ENCODE results near the gene VPS13A.
"Not testable (repeated sequence)": the region's sequence is repeated elsewhere in the genome, so short reads cannot be mapped to it uniquely, and the experiment has no call there.

DNA sequence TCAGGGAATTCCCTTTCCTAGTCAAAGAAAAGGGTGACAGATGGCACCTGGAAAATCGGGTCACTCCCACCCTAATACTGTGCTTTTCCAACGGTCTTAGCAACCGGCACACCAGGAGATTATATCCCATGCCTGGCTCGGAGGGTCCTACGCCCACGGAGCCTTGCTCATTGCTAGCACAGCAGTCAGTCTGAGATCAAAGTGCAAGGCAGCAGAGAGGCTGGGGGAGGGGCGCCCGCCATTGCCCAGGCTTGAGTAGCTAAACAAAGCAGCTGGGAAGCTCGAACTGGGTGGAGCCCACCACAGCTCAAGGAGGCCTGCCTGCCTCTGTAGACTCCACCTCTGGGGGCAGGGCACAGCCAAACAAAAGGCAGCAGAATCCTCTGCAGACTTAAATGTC lies 231.2 kb downstream of the VPS13A start:
- TF ChIP-seq, protein P1, sequence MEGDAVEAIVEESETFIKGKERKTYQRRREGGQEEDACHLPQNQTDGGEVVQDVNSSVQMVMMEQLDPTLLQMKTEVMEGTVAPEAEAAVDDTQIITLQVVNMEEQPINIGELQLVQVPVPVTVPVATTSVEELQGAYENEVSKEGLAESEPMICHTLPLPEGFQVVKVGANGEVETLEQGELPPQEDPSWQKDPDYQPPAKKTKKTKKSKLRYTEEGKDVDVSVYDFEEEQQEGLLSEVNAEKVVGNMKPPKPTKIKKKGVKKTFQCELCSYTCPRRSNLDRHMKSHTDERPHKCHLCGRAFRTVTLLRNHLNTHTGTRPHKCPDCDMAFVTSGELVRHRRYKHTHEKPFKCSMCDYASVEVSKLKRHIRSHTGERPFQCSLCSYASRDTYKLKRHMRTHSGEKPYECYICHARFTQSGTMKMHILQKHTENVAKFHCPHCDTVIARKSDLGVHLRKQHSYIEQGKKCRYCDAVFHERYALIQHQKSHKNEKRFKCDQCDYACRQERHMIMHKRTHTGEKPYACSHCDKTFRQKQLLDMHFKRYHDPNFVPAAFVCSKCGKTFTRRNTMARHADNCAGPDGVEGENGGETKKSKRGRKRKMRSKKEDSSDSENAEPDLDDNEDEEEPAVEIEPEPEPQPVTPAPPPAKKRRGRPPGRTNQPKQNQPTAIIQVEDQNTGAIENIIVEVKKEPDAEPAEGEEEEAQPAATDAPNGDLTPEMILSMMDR (IDR thresholded peaks at IDR 0.05; ENCODE audit: low read length), result not testable (repeated sequence)
- TF ChIP-seq EZH2 (IDR thresholded peaks at IDR 0.05; ENCODE audit: borderline replicate concordance, low read length), result not testable (repeated sequence)

Data from OCI-LY1 (cell line).